MG63 (cell line): Measurements from ENCODE around the gene MS4A3. TPM values are rescaled to one million over a fixed set of nuclear protein-coding genes. Genes with fewer than 3 reads are reported as not detected.

ENCODE experiments used
- total RNA-seq: library from RNA; depleted of rRNA; stranded (reverse); fragments of >200 nt; shearing (Covaris generic); gene quantifications from 2 replicates; pipeline ENCODE4 v1.2.3, GENCODE V29; 2014; ENCODE audit warnings: low replicate concordance; rRNA removed

The MS4A3 gene
- total RNA-seq, 1 experiment from 2014 or later = not detected

Other genes with a start within 250 kb of the MS4A3 start
- gene MRPL16, start 245.9 kb upstream of the MS4A3 start, total RNA-seq = 71.5 and 139 TPM in 2 replicates
- not detected in 2 replicates for gene CBLIF, start 211.2 kb upstream of the MS4A3 start, total RNA-seq
- not detected in 2 replicates for gene TCN1, start 190.2 kb upstream of the MS4A3 start, total RNA-seq
- gene OOSP3, start 177.9 kb upstream of the MS4A3 start, total RNA-seq = not detected in 2 replicates
- not detected in 2 replicates for gene OOSP1, start 118.2 kb upstream of the MS4A3 start, total RNA-seq
- gene OOSP4A, start 92.6 kb upstream of the MS4A3 start, total RNA-seq = not detected in 2 replicates
- gene OOSP4B, start 39.5 kb upstream of the MS4A3 start, total RNA-seq = not detected in 2 replicates
- gene OOSP2, start 16.3 kb upstream of the MS4A3 start, total RNA-seq = not detected in 2 replicates
- not detected in 2 replicates for gene MS4A2, start 32.0 kb downstream of the MS4A3 start, total RNA-seq
- gene MS4A6A, start 126.4 kb downstream of the MS4A3 start, total RNA-seq = not detected in 2 replicates
- gene MS4A4E, start 186.5 kb downstream of the MS4A3 start, total RNA-seq = not detected in 2 replicates
- not detected in 2 replicates for gene MS4A4A, start 224.0 kb downstream of the MS4A3 start, total RNA-seq